Prostate gland (tissue), 2 donors: ENCODE measurements around the gene CNTRL.

Source experiments
- CTCF ChIP-seq, 4 experiments: fragments of 200-600 bp in 2 of 4; fragments of 450-650 bp in 2 of 4; sonication (generic) in 2 of 4; IDR thresholded peaks; 1 replicate in 3 of 4; 2 replicates in 1 of 4; pipeline ENCODE4 v1.5.1; 2016 to 2019; ENCODE audit warnings: antibody characterized with exemption in 4 of 4, mild to moderate bottlenecking in 2 of 4, moderate library complexity in 2 of 4
- POLR2A ChIP-seq: fragments of 450-650 bp; IDR thresholded peaks from one replicate; pipeline ENCODE4 v1.6.1; 2016; ENCODE audit warnings: antibody characterized with exemption, mild to moderate bottlenecking

- TF ChIP-seq CTCF (IDR thresholded peaks at IDR 0.05) (no peak), POLR2A (no peak)
Observed at GRCh38 chr9:121055642-121056143, 19.1 kb upstream of the CNTRL start.
